Neural progenitor cell (in vitro differentiated cells): ENCODE data around the gene MFGE8.
A peak's percentile ranks its signal among the peaks of the same experiment; 100 is the strongest.

Experiments
- EZH2phosphoT487 ChIP-seq: fragments of 200-600 bp; sonication (generic); IDR thresholded peaks from 2 replicates; pipeline ENCODE4 v1.6.1; 2017; ENCODE audit warnings: antibody characterized with exemption
- TF ChIP-seq, protein P1 (sequence below): fragments of 200-600 bp; sonication (generic); IDR thresholded peaks from 2 replicates; pipeline ENCODE4 v1.5.1; 2017; ENCODE audit warnings: antibody characterized with exemption, mild to moderate bottlenecking

DNA sequence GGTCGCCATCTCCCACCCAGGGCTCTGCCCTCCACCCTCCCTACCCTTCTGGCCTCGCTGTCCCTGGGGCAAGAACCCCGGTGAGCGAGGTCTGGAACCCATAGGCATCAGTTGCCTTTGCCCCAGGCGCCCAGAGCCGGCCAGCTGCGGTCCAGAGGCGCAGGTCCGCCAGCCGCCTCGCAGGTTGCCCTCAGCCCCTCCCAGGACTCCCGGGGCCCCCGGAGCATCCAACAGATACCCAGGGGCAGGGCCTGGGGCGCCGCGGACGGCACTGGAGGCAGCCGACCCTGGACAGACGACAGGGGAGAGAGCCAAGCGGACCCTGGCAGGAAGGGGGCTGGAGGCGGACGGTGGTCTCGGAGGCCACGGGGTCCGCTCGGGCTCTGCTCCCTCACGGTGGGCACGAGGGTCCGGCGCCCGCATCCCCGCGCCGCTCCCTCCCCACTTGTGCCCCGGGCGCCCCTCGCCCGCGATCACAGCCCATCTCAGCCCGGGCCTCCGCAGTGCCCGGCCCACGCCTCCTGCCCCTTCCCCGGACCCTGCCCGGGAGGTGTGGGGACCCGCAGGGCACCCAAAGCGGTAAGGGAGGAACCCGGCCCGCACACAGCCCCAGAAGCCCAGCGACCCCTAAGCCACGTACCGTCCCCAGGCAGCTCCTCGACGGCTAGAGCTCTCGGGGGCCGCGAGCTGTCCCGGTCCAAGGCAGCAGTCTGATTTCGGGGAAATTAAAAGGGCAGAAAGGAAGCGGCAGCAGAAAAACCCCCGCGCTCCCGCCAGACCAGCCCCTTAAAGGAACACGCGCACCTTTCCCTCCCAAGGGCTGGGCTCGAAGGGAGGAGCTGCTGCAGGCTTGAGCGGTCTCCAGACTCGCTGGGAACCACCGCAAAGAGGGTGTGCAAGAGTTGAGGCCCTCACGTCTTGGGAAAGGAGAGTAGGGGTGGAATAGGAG lies 18.1 kb downstream of the MFGE8 start, which contains the start of gene HAPLN3:
- TF ChIP-seq, protein P1, sequence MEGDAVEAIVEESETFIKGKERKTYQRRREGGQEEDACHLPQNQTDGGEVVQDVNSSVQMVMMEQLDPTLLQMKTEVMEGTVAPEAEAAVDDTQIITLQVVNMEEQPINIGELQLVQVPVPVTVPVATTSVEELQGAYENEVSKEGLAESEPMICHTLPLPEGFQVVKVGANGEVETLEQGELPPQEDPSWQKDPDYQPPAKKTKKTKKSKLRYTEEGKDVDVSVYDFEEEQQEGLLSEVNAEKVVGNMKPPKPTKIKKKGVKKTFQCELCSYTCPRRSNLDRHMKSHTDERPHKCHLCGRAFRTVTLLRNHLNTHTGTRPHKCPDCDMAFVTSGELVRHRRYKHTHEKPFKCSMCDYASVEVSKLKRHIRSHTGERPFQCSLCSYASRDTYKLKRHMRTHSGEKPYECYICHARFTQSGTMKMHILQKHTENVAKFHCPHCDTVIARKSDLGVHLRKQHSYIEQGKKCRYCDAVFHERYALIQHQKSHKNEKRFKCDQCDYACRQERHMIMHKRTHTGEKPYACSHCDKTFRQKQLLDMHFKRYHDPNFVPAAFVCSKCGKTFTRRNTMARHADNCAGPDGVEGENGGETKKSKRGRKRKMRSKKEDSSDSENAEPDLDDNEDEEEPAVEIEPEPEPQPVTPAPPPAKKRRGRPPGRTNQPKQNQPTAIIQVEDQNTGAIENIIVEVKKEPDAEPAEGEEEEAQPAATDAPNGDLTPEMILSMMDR: no peak
- peak; percentile 35 for TF ChIP-seq EZH2phosphoT487
